ENCODE measurements around the gene PARP14. TPM values are rescaled to one million over a fixed set of nuclear protein-coding genes. Genes with fewer than 3 reads are reported as not detected.

The PARP14 gene
- total RNA-seq, 1 experiment from 2014 or later, result 17.4 TPM

- H3K9me3 Mint-ChIP-seq, result no peaks in the 10 kb centered on the region
- H2BK120ac ChIP-seq (ENCODE audit: low read depth, low read length, poor library complexity, severe bottlenecking), result no peak overlapping the region
- no peak overlapping the region for H2BK20ac ChIP-seq (ENCODE audit: low read depth, low read length, poor library complexity, severe bottlenecking)
- H3K27me3 ChIP-seq (ENCODE audit: insufficient read depth, low read length), result no peaks in the 10 kb centered on the region
- H3K27ac ChIP-seq (ENCODE audit: insufficient read length, low read depth, low read length), result no peak overlapping the region
- no peak overlapping the region for H2BK5ac ChIP-seq (ENCODE audit: insufficient read length, low read length)
- H4K20me1 ChIP-seq (ENCODE audit: control insufficient read depth, insufficient read depth, insufficient read length), result no peaks in the 10 kb centered on the region
- no peak overlapping the region for H2AFZ ChIP-seq (ENCODE audit: low read length)
- no peaks in the 10 kb centered on the region; the same call in 1 of the 2 replicates for H3K4me1 ChIP-seq (ENCODE audit: insufficient read depth, low read length)
- H3K79me2 ChIP-seq (ENCODE audit: insufficient read depth, low read length), result no peaks in the 10 kb centered on the region
- no peak overlapping the region for H3K56ac ChIP-seq (ENCODE audit: insufficient read length, low read depth, low read length)
- no peak overlapping the region for H3K27ac Mint-ChIP-seq
- WGBS (ENCODE audit: extremely low coverage, insufficient read length, low lambda C conversion rate), result no CpG with 5 or more reads among the region's 2 CpGs
- no peak overlapping the region for H3K14ac ChIP-seq (ENCODE audit: insufficient read depth, low read length)
- no peak overlapping the region for H3K4me3 Mint-ChIP-seq
- H3K79me1 ChIP-seq (ENCODE audit: insufficient read depth, low read depth, low read length, poor library complexity, severe bottlenecking), result no peaks in the 10 kb centered on the region
- H3K18ac ChIP-seq (ENCODE audit: insufficient read length, low read depth, low read length), result no peak overlapping the region
- H4K5ac ChIP-seq (ENCODE audit: insufficient read length, low read depth, low read length), result no peak overlapping the region
- no peak overlapping the region for H3T11ph ChIP-seq (ENCODE audit: low read length)
- H2BK15ac ChIP-seq (ENCODE audit: low read depth, low read length), result no peak overlapping the region
- no peak overlapping the region for H4K91ac ChIP-seq (ENCODE audit: insufficient read length, low read depth, low read length)
- H3K23me2 ChIP-seq (ENCODE audit: insufficient read length, low read depth, low read length, poor library complexity, severe bottlenecking), result no peaks in the 10 kb centered on the region
- DNase-seq, result no peak
- no peak overlapping the region for H3K4me2 ChIP-seq (ENCODE audit: insufficient read depth, insufficient read length, low read length)
- no peaks in the 10 kb centered on the region for H3K9me3 ChIP-seq (ENCODE audit: control insufficient read depth, low read depth, low read length)
- H3K4ac ChIP-seq (ENCODE audit: low read depth, low read length), result no peak overlapping the region
- no peaks in the 10 kb centered on the region for H3K27me3 Mint-ChIP-seq (ENCODE audit: low read depth)
- TF ChIP-seq CTCF (conservative IDR thresholded peaks at IDR 0.05), result no peak
- H2BK12ac ChIP-seq (ENCODE audit: insufficient read length, low read depth, low read length), result no peak overlapping the region
- no peak overlapping the region for H3K23ac ChIP-seq (ENCODE audit: insufficient read length, low read depth, low read length)
- H2AK5ac ChIP-seq (ENCODE audit: insufficient read length, low read length), result no peak overlapping the region
- no peak overlapping the region for H4K8ac ChIP-seq (replicated peaks; ENCODE audit: insufficient read length, low read depth, low read length)
- H3K36me3 Mint-ChIP-seq (ENCODE audit: insufficient read depth in 1 of 3, low read depth in 3 of 3), result peaks cover 4 to 9% (median 8%) of the 10 kb centered on the region in 3 experiments; a peak in 6 of 7 replicates
- peaks cover 8 to 19% of the 10 kb centered on the region in 2 experiments for H3K4me1 Mint-ChIP-seq
- no peak overlapping the region for H3K9ac ChIP-seq (ENCODE audit: extremely low read depth, insufficient read length, low read length)
Observed at GRCh38 chr3:122755491-122755890, 74.9 kb downstream of the PARP14 start.
